GM21723 (cell line): ENCODE measurements around the gene HECTD4.
"Not testable (repeated sequence)": the region's sequence is repeated elsewhere in the genome, so short reads cannot be mapped to it uniquely, and the experiment has no call there.

ENCODE experiments used
- ATAC-seq: cut with Tn5 transposase; IDR thresholded peaks from one replicate; pipeline ENCODE4 v1.9.1; 2021; ENCODE audit warnings: mild to moderate bottlenecking, moderate library complexity; ENCODE audit not compliant: unreplicated experiment

Gene HECTD4

DNA sequence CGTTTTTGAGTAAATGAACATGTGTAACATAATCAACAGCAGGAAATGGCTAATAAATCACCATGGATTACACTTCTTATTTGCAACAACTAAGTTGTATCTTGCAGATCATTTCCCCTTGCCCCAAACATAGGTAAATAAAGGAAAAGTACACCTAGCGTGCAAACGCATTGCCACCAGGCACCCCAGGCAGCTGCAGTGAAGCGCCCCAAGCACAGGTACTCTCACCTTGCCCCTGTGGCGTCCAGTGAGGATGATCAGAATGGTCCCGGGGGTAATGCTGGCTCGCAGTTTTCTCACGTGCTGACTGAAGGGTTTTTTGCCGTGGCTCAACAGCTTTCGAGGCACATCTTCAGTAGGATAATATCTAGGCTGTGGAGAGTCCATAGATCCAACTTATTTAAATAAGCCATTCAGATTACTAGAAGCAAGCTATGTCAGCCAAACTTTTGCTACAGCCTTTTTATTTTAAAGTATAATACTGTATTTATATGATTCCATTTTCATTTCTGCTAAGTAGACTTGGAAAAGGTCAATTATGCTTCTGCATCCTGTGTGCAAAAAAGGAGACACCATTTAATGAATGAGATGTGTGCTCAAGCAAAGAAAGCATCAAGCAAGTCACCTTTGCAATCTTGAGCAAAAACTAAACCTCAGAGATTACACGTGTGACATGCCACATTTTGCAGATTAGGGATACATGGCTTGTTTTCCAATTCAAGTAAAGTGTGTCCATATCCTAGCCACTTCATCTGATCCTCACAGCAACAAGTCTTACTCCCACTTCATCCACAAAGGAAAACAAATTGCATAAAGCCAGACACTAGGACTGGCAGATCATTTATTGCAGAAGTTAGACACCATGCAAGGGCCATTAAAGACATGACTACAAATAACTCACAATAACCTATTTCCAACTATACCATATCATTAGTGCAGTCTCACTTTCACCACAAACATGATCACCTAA, 24.6 kb upstream of the HECTD4 start:
- no peak for ATAC-seq

DNA sequence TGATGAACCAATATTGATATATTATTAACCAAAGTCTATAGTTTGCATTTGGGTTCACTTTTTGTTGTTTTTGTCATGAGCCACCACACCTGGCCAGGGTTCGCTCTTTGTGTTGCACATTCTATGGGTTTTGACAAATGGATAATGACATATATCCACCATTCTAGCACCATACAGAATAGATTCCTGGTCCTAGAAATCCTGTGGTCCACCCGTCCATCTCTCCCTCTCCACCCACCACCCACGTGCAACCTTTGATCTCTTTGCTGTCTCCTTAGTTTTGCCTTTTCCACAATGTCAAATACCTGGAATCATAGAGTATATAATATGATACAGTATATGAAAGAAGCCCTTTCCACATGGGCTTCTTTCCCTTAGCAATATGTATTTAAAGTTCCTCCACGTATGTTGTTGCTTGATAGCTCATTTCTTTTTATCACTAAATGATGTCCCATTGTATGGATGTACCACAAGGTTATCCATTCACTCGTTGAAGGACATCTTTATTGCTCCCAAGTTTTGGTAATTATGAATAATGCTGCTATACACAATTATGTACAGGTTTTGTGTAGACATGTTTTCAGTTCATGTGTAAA, 19.8 kb upstream of the HECTD4 start:
- no peak for ATAC-seq

DNA sequence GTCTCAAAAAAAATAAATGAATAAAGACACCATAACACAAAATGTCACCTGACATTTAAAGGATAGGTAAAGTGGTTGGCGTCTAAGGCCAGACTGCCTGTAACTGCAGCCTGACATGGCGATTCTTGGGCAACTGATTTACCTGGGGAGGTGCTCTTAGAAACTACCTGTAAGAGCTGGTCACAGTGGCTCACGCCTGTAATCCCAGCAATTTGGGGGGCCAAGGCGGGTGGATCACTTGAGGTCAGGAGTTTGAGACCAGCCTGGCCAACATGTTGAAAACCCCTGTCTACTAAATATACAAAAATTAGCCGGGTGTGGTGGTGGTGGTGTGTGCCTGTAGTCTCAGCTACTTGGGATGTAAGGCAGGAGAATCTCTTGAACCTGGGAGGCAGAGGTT, 18.8 kb upstream of the HECTD4 start:
- no peak for ATAC-seq

DNA sequence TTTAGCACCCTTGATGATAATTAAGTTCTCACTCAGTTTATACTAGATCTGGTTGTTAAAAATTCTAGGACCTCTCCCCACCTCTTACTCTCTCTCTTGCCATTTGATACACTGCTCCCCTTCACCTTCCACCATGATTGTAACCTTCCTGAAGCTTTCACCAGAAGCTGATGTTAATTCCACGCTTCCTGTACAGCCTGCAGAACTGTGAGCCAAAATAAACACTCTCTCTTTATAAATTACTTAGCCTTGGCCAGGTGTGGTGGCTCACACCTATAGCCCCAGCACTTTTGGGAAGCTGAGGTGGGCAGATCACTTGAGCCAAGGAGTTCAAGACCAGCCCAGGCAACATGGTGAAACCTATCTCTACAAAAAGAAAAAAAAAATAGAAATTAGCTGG, 11.1 kb upstream of the HECTD4 start:
- no peak for ATAC-seq

DNA sequence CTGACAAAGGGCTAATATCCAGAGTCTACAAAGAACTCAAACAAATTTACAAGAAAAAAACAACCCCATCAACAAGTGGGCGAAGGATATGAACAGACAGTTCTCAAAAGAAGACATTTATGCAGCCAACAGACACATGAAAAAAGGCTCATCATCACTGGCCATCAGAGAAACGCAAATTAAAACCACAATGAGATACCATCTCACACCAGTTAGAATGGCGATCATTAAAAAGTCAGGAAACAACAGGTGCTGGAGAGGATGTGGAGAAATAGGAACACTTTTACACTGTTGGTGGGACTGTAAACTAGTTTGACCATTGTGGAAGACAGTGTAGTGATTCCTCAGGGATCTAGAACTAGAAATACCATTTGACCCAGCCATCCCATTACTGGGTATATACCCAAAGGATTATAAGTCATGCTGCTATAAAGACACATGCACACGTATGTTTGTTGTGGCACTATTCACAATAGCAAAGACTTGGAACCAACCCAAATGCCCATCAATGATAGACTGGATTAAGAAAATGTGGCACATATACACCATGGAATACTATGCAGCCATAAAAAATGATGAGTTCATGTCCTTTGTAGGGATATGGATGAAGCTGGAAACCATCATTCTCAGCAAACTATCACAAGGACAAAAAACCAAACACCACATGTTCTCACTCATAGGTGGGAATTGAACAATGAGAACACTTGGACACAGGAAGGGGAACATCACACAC, 7.9 kb upstream of the HECTD4 start:
- not testable (repeated sequence) for ATAC-seq

DNA sequence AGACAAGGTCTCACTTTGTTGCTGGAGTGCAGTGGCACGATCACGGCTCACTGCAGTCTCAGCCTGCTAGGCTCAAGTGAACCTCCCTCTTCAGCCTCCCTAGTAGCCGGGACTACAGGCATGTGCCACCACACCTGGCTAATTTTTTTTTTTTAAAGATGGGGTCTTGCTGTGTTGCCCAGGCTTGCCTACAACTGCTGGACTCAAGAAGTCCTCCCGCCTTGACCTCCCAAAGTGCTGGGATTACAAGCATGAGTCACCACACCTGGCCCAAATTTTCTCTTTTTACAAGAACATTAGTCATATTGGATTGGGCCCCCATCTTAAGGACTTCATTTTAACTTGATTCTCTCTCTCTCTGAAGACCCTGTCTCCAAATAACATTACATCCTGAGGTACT, 7.0 kb upstream of the HECTD4 start:
- no peak for ATAC-seq

DNA sequence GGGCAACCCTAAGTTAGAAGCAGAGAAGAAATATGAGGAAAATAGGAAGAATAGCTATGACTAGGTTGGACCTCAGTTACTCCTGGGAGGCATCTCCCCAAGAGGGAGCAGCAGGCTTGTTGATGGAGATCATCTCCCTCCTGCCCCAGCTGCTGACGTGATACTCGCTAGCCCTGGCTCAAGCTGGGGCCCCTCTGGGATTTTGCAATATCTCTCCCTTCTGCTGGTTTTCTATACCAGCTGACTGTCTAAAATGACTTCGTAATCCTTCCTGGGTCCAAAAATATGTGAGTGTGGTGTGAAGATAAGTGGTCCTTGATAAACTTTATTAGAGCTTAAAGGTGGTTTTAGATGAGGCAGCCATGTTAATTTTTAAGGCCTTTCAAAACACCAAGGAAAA, 4.5 kb upstream of the HECTD4 start:
- no peak for ATAC-seq

DNA sequence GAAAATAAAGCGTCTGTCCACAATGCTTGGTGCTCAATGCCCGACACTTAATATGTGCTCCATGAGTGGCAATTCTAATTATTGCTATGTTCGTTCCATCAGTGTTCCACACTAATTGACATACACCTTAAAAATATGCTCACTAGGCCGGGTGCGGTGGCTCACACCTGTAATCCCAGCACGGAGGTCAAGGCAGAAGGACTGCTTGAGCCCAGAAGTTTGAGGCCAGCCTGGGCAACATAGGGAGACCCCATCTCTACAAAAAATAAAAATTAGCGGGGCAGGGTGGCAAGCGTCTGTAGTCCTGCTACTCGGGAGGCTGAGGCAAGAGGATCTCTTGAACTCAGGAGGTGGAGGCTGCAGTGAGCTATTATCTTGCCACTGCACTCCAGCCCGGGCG, 635 bp upstream of the HECTD4 start:
- no peak for ATAC-seq

DNA sequence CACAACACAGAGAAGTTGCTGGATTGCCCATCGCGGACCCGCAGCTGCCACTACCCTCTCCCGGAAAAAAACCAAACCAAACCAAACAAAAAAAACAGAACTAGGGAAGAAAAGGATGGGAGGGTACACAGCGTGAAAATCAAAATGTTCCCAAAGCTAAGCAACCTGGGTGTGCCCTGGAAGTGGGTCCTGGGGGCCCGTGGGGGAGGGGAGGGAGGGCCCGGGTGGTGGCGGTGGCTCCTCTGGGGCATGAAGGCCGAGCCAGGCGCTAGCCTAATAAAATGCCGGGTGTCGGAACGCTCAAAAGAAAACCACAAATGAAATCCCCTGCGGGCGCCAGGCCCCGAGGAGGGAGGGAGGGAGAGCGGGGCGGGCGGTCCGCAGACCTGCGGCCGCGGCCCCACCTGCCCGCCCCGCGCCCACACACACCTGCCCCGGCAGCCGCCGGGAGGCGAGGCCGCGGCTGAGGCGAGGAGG, 787 bp downstream of the HECTD4 start:
- peak; percentile 54 for ATAC-seq

DNA sequence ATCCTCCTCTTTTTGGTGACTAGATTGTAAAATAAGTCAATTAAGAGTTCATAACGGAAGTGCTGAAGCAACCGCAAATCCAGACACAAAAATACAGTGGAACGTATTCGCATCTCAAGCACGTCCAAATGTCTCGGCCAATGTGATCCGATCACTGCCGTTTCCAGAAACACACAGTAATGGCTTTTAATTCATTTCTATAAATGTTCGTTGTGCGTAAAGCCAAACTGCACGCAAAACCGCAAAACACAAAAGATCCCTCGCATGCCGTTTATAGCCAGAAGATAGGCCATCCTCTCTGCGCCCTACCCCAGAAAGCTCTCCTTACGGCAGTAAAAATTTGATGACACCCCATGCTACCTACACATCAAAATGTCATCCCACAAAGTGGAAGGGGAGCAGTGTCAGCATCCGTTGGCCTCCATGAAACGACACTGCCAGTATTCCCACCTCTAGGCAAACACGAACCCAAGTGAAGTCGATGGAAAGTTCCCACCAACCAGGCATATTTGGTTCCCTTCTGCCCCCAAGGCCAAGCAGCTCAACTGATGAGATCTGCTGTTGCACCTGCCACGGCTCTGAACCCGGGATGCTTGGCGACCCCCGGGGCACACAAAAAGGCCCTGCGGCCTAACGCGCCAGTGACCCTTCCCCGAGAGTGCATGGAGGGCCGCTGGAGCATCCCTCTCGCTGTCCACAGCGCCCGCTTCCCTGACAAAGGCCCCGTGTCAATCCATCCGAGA, 1.4 kb downstream of the HECTD4 start:
- no peak for ATAC-seq

DNA sequence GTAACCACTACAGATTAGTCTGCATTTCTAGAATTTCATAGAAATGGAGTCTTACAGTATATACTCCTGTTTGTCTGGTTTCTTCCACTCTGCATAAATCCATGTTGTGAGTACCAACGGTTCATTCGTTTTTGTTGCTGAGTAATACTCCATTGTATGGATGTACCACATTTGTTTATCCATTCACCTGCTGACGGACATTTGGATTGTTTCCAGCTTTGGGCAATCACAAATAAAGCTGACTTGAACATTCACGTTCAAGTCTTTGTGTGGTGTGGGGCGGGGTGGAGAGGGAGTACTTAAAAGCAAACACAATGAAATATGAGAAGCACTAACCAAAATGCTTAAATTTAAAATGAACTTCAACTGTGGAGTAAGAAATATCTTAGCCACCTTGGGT, 7.1 kb downstream of the HECTD4 start:
- no peak for ATAC-seq

DNA sequence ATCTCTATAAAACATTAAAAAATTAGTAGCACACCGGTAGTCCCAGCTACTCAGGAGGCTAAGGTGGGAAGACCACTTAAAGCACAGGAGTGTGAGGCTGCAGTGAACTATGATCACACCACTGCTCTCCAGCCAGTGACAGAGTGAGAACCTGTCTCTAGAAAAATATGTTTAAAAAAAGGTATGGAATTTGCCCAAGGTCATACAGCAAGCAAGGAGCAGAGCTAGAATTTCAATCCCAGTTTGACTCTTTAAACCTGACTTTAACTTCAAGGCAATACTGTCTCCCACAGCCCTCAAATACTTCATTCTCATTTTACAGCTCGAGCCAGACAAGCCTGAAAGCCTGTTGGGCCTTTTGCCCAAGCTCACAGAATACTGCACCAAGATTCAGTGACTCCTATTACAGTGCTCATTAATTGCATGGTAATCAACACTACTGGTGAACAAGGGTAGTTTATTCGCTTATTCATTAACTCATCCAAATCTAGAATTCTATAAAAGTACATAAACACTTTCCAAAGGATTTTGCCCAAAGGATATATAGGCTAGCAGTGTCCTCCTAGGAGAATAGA, 8.0 kb downstream of the HECTD4 start:
- ATAC-seq = no peak

DNA sequence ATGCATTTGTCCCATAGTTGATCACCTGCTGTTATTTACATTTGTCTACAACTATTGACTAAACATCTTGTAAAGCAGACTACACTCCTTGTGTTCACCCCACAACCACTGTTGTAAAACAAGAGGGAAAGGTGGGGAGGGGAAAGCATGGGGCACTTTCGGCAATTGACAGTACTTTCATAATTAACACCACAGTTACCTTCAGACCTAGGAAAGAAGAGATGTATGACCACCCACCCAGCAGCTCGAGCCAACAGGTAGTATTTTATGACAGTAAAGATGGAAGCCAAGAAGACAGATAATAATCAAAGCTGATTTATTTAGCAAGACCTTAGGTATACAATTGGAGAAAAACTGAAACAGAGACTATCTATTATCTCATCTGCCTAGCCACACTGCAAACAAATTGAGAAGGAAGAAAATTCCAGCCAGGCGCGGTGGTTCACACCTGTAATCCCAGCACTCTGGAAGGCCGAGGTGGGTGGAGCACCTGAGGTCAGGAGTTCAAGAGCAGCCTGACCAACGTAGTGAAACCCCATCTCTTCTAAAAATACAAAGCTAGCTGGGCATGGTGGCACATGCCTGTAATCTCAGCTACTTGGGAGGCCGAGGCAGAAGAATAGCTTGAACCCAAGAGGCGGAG, 11.2 kb downstream of the HECTD4 start:
- ATAC-seq = no peak

DNA sequence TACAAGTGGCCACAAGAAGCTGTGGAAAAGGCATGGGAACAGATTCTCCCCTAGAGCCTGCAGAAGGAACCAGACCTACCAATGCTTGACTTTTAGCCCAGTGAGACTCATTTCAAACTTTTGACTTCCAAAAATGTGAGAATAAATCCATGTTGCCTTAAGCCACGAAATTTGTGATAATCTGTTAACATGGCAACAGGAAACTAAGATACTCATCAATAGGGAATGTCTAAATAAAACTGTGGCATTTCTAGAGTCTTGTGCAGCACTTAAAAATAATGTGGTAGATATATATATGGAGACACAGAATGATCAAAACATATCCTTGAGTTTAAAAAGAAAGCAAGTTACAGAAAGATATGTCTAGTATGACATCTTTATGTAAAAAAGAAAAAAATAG, 12.0 kb downstream of the HECTD4 start:
- no peak for ATAC-seq

DNA sequence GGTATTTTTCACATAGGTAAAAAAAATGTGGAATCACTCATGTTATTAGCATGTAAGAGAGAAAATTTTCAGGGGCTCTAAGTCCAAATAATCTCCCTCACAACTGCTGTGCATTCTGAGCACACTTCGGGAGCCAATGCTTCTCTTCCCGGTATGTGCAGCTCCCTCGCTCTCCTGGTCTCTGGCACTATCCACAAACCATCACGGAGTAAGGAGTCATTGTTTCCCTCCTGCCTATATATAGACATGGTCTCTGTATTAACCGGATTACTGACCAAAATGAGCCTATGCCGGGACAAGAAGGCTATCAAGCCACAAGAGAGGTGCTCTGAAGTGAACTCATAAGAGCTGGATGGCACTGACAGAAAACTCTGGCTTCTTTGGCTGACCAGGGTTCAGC, 13.4 kb downstream of the HECTD4 start:
- ATAC-seq = no peak

DNA sequence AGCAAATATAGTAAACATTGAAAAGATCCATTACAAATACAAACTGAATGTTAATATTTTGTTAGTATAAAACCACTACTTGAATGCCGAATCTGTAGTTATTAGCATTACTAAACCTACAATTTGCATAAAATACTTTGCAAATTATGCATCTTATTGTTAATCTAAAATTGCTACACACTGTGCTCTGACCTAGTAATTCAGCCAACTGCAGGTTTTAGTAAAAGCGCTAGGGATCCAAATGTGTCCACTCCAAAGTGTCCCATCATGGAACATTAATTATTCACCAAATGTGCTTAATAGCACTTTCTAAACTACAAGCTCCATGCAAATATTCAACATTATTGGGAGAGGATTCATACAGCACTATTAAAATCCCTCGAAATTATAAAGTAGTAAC, 14.3 kb downstream of the HECTD4 start:
- no peak for ATAC-seq

DNA sequence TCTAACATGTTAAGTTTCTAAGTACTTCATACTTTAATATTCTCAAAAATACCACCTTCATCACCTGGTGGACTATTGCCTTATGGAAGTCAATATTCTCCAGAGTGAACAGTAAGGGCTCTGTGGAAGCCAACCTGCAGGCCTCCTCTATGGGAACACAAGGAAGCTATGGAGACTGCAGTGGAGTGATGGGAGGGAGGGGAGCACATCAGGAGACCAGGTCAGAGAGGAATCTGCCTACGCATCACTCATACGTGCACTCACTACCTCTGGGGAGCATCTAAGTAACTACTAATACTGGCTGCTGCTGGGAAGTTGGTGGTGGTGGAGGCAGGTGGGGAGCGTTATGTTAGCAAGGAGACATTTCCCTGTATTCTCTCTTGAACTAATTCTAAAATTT, 19.9 kb downstream of the HECTD4 start:
- no peak for ATAC-seq

DNA sequence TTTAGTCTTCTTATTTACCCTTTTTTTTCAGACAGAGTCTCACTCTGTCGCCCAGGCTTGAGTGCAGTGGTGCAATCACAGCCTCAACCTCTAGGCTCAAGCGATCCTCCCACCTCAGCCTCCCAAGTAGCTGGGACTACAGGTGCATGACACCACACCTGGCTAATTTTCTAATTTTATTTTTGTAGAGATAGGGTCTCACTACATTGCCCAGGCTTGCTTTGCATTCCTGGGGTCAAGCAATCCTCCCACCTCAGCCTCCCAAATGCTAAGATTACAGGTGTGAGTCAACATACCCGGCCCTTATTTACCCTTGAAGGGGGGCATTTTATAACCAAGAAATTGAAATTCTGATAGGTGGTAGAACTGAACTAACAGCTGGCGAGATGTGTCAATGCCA, 21.0 kb downstream of the HECTD4 start:
- ATAC-seq = no peak

DNA sequence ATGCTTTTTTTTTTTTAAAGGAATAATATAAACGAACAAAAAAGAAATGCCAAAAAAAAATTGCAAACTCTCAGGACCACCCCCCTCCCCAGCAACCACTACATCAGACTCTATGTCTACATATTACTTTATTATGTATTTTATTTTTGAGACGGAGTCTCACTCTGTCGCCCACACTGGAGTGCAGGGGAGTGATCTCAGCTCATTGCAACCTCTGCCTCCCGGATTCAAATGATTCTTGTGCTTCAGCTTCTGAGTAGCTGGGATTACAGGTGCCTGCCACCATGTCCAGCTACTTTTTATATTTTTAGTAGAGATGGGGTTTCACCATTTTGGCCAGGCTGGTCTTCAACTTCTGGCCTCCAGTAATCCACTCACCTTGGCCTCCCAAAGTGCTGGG, 22.9 kb downstream of the HECTD4 start:
- ATAC-seq = no peak

DNA sequence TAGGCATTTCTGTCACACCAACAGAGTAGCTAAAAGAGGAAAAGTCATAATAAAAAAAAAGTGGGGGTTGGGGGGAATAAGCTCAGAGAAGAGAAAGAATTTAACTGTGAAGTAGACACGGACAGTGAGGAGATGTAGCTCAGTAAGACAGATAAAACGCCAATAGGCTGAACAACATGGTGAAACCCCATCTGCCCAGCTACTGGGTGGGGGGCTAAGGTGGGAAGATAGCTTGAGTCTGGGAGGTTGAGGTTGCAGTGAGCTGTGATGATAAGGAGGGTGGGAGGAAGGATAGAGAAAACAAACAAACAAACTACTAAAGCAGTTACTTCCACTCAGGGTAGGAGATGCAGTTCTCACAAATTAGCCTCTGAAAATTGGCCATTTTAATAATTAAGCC, 25.0 kb downstream of the HECTD4 start:
- ATAC-seq = no peak
